22Rv1 (cell line): ENCODE data around the gene ACTR5.

ENCODE experiments used
- ZFX ChIP-seq: fragments of 450-650 bp; IDR thresholded peaks from 2 replicates; pipeline ENCODE4 v1.6.1; 2017; ENCODE audit warnings: antibody characterized with exemption, borderline replicate concordance
- TF ChIP-seq, protein P1 (sequence below): fragments of 450-650 bp; IDR thresholded peaks from 2 replicates; pipeline ENCODE4 v1.5.1; 2017; ENCODE audit warnings: mild to moderate bottlenecking

- TF ChIP-seq, protein P1, sequence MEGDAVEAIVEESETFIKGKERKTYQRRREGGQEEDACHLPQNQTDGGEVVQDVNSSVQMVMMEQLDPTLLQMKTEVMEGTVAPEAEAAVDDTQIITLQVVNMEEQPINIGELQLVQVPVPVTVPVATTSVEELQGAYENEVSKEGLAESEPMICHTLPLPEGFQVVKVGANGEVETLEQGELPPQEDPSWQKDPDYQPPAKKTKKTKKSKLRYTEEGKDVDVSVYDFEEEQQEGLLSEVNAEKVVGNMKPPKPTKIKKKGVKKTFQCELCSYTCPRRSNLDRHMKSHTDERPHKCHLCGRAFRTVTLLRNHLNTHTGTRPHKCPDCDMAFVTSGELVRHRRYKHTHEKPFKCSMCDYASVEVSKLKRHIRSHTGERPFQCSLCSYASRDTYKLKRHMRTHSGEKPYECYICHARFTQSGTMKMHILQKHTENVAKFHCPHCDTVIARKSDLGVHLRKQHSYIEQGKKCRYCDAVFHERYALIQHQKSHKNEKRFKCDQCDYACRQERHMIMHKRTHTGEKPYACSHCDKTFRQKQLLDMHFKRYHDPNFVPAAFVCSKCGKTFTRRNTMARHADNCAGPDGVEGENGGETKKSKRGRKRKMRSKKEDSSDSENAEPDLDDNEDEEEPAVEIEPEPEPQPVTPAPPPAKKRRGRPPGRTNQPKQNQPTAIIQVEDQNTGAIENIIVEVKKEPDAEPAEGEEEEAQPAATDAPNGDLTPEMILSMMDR, result peak; percentile 47
- no peak for TF ChIP-seq ZFX
Measured at GRCh38 chr20:38731738-38732113, 16.5 kb upstream of the ACTR5 start.
